Endothelial cell of umbilical vein (primary cell): Measurements from ENCODE around the gene CFAP61. TPM values are rescaled to one million over a fixed set of nuclear protein-coding genes. Genes with fewer than 3 reads are reported as not detected.

ENCODE experiments used
- BruUV-seq: library from RNA; stranded (reverse); fragments of 400-500 nt; replicated peaks from 2 replicates; lab custom pipeline; 2021; lab: Mats Ljungman, UMichigan
- CTCF ChIA-PET: fragments of 300-600, 350-600 bp; sonication (Branson Sonifier 250); formaldehyde crosslinking; loops from one replicate; lab custom pipeline; 2021; ENCODE audit warnings: antibody characterized with exemption, inconsistent platforms; lab: Charles Lee
- POLR2A ChIA-PET: fragments of 300-600, 350-600 bp; sonication (Branson Sonifier 250); formaldehyde crosslinking; loops from one replicate; lab custom pipeline; 2021; ENCODE audit warnings: antibody characterized with exemption, inconsistent platforms; lab: Charles Lee
- DNase-seq: peaks from one replicate; pipeline ENCODE4 v3.0.0-alpha.2; 2011; ENCODE audit warnings: low read depth, low spot score
- FAIRE-seq: peaks from 2 replicates; lab custom pipeline; 2011; peaks lifted over from hg19 to GRCh38; lab: Jason Lieb, UNC
- H2AFZ ChIP-seq: 2 replicates; pipeline ENCODE4 v1.6.0; 2012; ENCODE audit warnings: low read depth, low read length, control low read depth, inconsistent platforms
- H3K27ac ChIP-seq: 2 replicates; pipeline ENCODE4 v1.5.1; 2011; ENCODE audit warnings: low read depth, mild to moderate bottlenecking, control low read depth, low read length, moderate library complexity; ENCODE audit not compliant: insufficient read depth
- H3K27me3 ChIP-seq, 2 experiments: 2 replicates each; pipeline versions ENCODE4 v1.6.0 to v1.6.1; 2011; ENCODE audit warnings: low read length in 2 of 2, mixed read lengths in 1 of 2; ENCODE audit not compliant: control insufficient read depth in 2 of 2, insufficient read depth in 2 of 2
- H3K36me3 ChIP-seq, 2 experiments: 2 replicates in 1 of 2; 3 replicates in 1 of 2; pipeline ENCODE4 v1.5.1; 2011; ENCODE audit warnings: low read length in 2 of 2, mild to moderate bottlenecking in 1 of 2, moderate library complexity in 1 of 2; ENCODE audit not compliant: control insufficient read depth in 2 of 2, insufficient read depth in 2 of 2; ENCODE audit errors: extremely low read depth in 1 of 2
- H3K4me1 ChIP-seq: 3 replicates; pipeline ENCODE4 v1.5.1; 2011; ENCODE audit warnings: mild to moderate bottlenecking, low read length; ENCODE audit not compliant: control insufficient read depth, insufficient read depth; ENCODE audit errors: extremely low read depth
- H3K4me2 ChIP-seq: 2 replicates; pipeline ENCODE4 v1.6.1; 2011; ENCODE audit warnings: low read length, control low read depth, mixed read lengths; ENCODE audit not compliant: insufficient read depth
- H3K4me3 ChIP-seq, 3 experiments: fragments of 200-600 bp in 1 of 3; sonication (generic), shearing (Covaris generic) in 1 of 3; replicated peaks in 1 of 3; 2 replicates each; pipeline ENCODE4 v1.5.1; 2011 to 2016; ENCODE audit warnings: control low read depth in 3 of 3, low read length in 3 of 3, mild to moderate bottlenecking in 2 of 3, inconsistent platforms in 1 of 3, low read depth in 1 of 3, moderate library complexity in 1 of 3; ENCODE audit not compliant: insufficient read depth in 1 of 3
- H3K79me2 ChIP-seq: 2 replicates; pipeline ENCODE4 v1.6.0; 2012; ENCODE audit warnings: low read length, inconsistent platforms; ENCODE audit not compliant: control insufficient read depth, insufficient read depth
- H3K9ac ChIP-seq: replicated peaks from 2 replicates; pipeline ENCODE3; 2011; ENCODE audit warnings: low read length, control low read depth; ENCODE audit not compliant: insufficient read depth; ENCODE audit errors: extremely low read depth
- H3K9me1 ChIP-seq: replicated peaks from 3 replicates; pipeline ENCODE4 v1.6.0; 2011; ENCODE audit warnings: mild to moderate bottlenecking, low read length; ENCODE audit not compliant: control insufficient read depth, insufficient read depth; ENCODE audit errors: extremely low read depth
- H3K9me3 ChIP-seq: replicated peaks from 2 replicates; pipeline ENCODE4 v1.5.1; 2012; ENCODE audit warnings: low read length, inconsistent platforms; ENCODE audit not compliant: control insufficient read depth, insufficient read depth
- H4K20me1 ChIP-seq: replicated peaks from 2 replicates; pipeline ENCODE3; 2011; ENCODE audit warnings: mild to moderate bottlenecking, low read length; ENCODE audit not compliant: control insufficient read depth, insufficient read depth; ENCODE audit errors: extremely low read depth
- EZH2 ChIP-seq: IDR thresholded peaks from 2 replicates; pipeline ENCODE4 v1.6.1; 2012; ENCODE audit warnings: borderline replicate concordance, low read depth, mild to moderate bottlenecking, moderate library complexity, low read length, inconsistent platforms; ENCODE audit not compliant: severe bottlenecking
- FOS ChIP-seq: IDR thresholded peaks from 2 replicates; pipeline ENCODE4 v1.6.1; 2011; ENCODE audit warnings: mild to moderate bottlenecking, low read length, moderate library complexity, borderline replicate concordance; ENCODE audit not compliant: insufficient read depth
- GATA2 ChIP-seq: IDR thresholded peaks from 2 replicates; pipeline ENCODE4 v1.7.0; 2011; ENCODE audit warnings: low read depth, mild to moderate bottlenecking, moderate library complexity, mixed read lengths, low read length; ENCODE audit not compliant: insufficient read length, insufficient read depth
- JUN ChIP-seq: IDR thresholded peaks from 2 replicates; pipeline ENCODE4 v1.6.1; 2011; ENCODE audit warnings: borderline replicate concordance, low read depth; ENCODE audit not compliant: insufficient read length, insufficient read depth
- MYC ChIP-seq: IDR thresholded peaks from one replicate; pipeline ENCODE4 v1.6.1; 2011; ENCODE audit warnings: mild to moderate bottlenecking, low read depth, low read length
- POLR2A ChIP-seq: IDR thresholded peaks from 2 replicates; pipeline ENCODE4 v1.6.1; 2012; ENCODE audit warnings: low read depth, mild to moderate bottlenecking, control low read depth, low read length
- POLR2AphosphoS5 ChIP-seq: IDR thresholded peaks from 2 replicates; pipeline ENCODE4 v1.6.1; 2012; ENCODE audit warnings: low read depth, mild to moderate bottlenecking, control low read depth, low read length, moderate library complexity; ENCODE audit not compliant: insufficient read depth
- dilution Hi-C: fragments of 300-500 bp; cut with MboI; formaldehyde crosslinking; loops from one replicate; pipeline ENCODE4 v1.15.0; 2019; ENCODE audit warnings: low sequenced_read_pairs; ENCODE audit not compliant: extremely low pct_ligation_motif_present
- intact Hi-C: fragments of 100-400 bp; cut with micrococcal nuclease; formaldehyde crosslinking; loops from one replicate; pipeline ENCODE4 v1.10.0; 2022
- polyA plus RNA-seq, 4 experiments: library from polyadenylated mRNA; depleted of rRNA in 3 of 4; stranded (reverse) in 3 of 4; unstranded in 1 of 4; fragments of >200 nt; gene quantifications; 2 replicates each; pipeline versions ENCODE4 v1.2.1 to v1.2.3, GENCODE V29; 2011 to 2012; ENCODE audit warnings: missing spikeins in 1 of 4
- total RNA-seq: library from RNA; stranded (reverse); gene quantifications from 2 replicates; pipeline ENCODE4 v1.2.3, GENCODE V29; 2021
- TF ChIP-seq, protein P1 (sequence below): IDR thresholded peaks from 2 replicates; pipeline ENCODE4 v1.6.1; 2011; ENCODE audit not compliant: insufficient read depth, insufficient read length
- TF ChIP-seq, protein P2 (sequence below), 2 donors: IDR thresholded peaks; 1 replicate in 1 of 2; 2 replicates in 1 of 2; pipeline ENCODE4 v1.5.1; 2011; ENCODE audit warnings: low read length in 2 of 2, mild to moderate bottlenecking in 2 of 2, moderate library complexity in 2 of 2, control low read depth in 1 of 2, inconsistent platforms in 1 of 2, low read depth in 1 of 2; ENCODE audit not compliant: insufficient read depth in 1 of 2; ENCODE audit errors: extremely low read depth in 1 of 2

The CFAP61 gene
- total and polyA plus RNA-seq, 2 donors (not counting 3 experiments of a cell fraction or from before 2014, with no cell fraction given), result not detected

DNA sequence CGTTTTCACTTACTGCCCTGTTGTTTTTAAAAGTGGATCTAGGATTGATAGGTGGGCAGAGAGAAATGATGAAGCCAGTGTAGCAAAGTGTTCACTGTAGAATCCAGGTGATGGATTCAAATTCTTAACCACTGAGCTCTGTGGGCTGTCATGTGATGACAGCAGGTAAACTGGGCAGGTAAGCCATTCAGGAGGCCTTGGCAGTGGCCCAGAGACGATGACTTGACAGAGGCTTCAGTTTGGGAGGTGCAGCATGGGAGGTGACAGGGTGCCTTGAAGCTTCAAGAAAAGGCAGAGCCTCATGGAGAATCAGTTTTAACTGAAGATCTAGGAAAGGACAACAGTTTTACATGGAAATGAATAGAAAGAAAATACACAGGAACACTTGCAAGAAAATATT, 33.2 kb upstream of the CFAP61 start:
- CTCF ChIA-PET, result no interaction called here
- Histone ChIP-seq H3K4me1 (peaks cover 13% of the 10 kb centered on the region), H3K36me3 (peaks cover 0 to 5% of the 10 kb centered on the region in 2 experiments), H3K9me3 (no peaks in the 10 kb centered on the region), H3K27ac (no peak overlapping the region), H3K4me2 (no peak overlapping the region), H3K9me1 (no peaks in the 10 kb centered on the region), H3K79me2 (peaks cover 68% of the 10 kb centered on the region), H4K20me1 (peaks cover 2% of the 10 kb centered on the region), H3K9ac (no peak overlapping the region), H3K4me3 (no peak overlapping the region), H3K27me3 (no peaks in the 10 kb centered on the region), H2AFZ (no peak overlapping the region)
- TF ChIP-seq EZH2 (no peak), FOS (no peak), MYC (no peak), GATA2 (no peak), JUN (no peak), POLR2AphosphoS5 (no peak), POLR2A (no peak)
- TF ChIP-seq, protein P1, sequence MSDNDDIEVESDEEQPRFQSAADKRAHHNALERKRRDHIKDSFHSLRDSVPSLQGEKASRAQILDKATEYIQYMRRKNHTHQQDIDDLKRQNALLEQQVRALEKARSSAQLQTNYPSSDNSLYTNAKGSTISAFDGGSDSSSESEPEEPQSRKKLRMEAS, result no peak
- TF ChIP-seq, protein P2, sequence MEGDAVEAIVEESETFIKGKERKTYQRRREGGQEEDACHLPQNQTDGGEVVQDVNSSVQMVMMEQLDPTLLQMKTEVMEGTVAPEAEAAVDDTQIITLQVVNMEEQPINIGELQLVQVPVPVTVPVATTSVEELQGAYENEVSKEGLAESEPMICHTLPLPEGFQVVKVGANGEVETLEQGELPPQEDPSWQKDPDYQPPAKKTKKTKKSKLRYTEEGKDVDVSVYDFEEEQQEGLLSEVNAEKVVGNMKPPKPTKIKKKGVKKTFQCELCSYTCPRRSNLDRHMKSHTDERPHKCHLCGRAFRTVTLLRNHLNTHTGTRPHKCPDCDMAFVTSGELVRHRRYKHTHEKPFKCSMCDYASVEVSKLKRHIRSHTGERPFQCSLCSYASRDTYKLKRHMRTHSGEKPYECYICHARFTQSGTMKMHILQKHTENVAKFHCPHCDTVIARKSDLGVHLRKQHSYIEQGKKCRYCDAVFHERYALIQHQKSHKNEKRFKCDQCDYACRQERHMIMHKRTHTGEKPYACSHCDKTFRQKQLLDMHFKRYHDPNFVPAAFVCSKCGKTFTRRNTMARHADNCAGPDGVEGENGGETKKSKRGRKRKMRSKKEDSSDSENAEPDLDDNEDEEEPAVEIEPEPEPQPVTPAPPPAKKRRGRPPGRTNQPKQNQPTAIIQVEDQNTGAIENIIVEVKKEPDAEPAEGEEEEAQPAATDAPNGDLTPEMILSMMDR (IDR thresholded peaks at IDR 0.05; ENCODE audit: extremely low read depth in 1 of 2, insufficient read depth in 1 of 2, low read depth in 1 of 2, low read length in 2 of 2), result no peak
- dilution Hi-C loops, result no loop called here
- FAIRE-seq (no peak), DNase-seq (no peak)
- BruUV-seq, result no TSS peak
- POLR2A ChIA-PET, result no interaction called here
- intact Hi-C loops, result no loop called here
